ENCODE measurements around the gene AUH.

AUH gene

GRCh38 chr9:91243029-91243428 is 118.7 kb downstream of the AUH start:
- no peak for DNase-seq

- no peak for DNase-seq
Observed at GRCh38 chr9:91241909-91242308, 119.8 kb downstream of the AUH start.

- no peak for DNase-seq
Observed at GRCh38 chr9:91240596-91241165, 121.0 kb downstream of the AUH start.

- no peak for DNase-seq
Observed at GRCh38 chr9:91239367-91240111, 122.2 kb downstream of the AUH start.

GRCh38 chr9:91234523-91234922 is 127.2 kb downstream of the AUH start:
- DNase-seq = no peak

GRCh38 chr9:91231619-91232018 is 130.1 kb downstream of the AUH start:
- DNase-seq = no peak

GRCh38 chr9:91223000-91223399 is 138.7 kb downstream of the AUH start:
- DNase-seq = no peak

- DNase-seq = no peak
Observed at GRCh38 chr9:91222457-91222856, 139.3 kb downstream of the AUH start.

- DNase-seq = no peak
Observed at GRCh38 chr9:91221332-91221731, 140.4 kb downstream of the AUH start.

GRCh38 chr9:91220491-91221135 is 141.1 kb downstream of the AUH start:
- no peak for DNase-seq

- DNase-seq = no peak
Observed at GRCh38 chr9:91220021-91220420, 141.7 kb downstream of the AUH start.

GRCh38 chr9:91219557-91219956 is 142.2 kb downstream of the AUH start:
- no peak for DNase-seq

GRCh38 chr9:91217388-91217787 is 144.3 kb downstream of the AUH start:
- no peak for DNase-seq

GRCh38 chr9:91214867-91215266 is 146.9 kb downstream of the AUH start:
- no peak for DNase-seq

GRCh38 chr9:91214086-91214485 is 147.6 kb downstream of the AUH start:
- DNase-seq = no peak

- DNase-seq = no peak
Observed at GRCh38 chr9:91212596-91213243, 149.0 kb downstream of the AUH start.

GRCh38 chr9:91211919-91212318 is 149.8 kb downstream of the AUH start:
- no peak for DNase-seq

- DNase-seq = no peak
Observed at GRCh38 chr9:91211414-91211813, 150.3 kb downstream of the AUH start.

GRCh38 chr9:91210318-91210717 is 151.4 kb downstream of the AUH start:
- no peak for DNase-seq

- no peak for DNase-seq
Observed at GRCh38 chr9:91208837-91209236, 152.9 kb downstream of the AUH start.

- no peak for DNase-seq
Observed at GRCh38 chr9:91208419-91208745, 153.3 kb downstream of the AUH start.

GRCh38 chr9:91207729-91208418 is 153.8 kb downstream of the AUH start:
- no peak for DNase-seq

GRCh38 chr9:91207397-91207728 is 154.4 kb downstream of the AUH start:
- no peak for DNase-seq

GRCh38 chr9:91206806-91207205 is 154.9 kb downstream of the AUH start:
- DNase-seq = no peak
